ENCODE results near the gene ZNF80. TPM values are rescaled to one million over a fixed set of nuclear protein-coding genes. Genes with fewer than 3 reads are reported as not detected.
"Not testable (repeated sequence)": the region's sequence is repeated elsewhere in the genome, so short reads cannot be mapped to it uniquely, and the experiment has no call there.

Gene ZNF80
- total RNA-seq, 1 experiment from 2014 or later, result not detected

DNA sequence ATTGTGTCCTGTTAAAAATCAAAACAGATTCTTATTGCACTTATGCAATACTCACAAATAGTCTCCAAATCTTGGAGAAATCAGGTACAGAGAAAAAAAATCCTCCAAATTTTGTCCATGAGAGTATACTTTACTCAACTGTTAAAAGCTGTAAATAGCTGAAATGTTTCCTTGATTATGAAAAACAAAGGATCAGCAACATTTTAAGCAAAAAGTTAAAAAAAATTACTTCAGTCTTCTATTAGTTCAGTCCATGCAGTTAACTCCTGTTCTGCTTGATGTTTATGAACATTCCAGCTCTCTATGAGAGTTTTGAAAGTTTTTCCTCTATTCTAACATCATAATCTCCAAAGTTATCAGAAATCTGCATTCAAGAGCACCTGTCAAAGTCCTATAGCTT is 22.8 kb upstream of the ZNF80 start:
- Histone ChIP-seq H2AFZ (ENCODE audit: low read length) (no peak overlapping the region), H3K27me3 (ENCODE audit: low read length) (no peaks in the 10 kb centered on the region), H3K79me2 (ENCODE audit: low read length) (no peaks in the 10 kb centered on the region), H3K9me3 (ENCODE audit: low read length) (no peaks in the 10 kb centered on the region), H3K4me2 (ENCODE audit: low read depth, low read length, poor library complexity, severe bottlenecking) (no peak overlapping the region), H3K9me2 (replicated peaks; ENCODE audit: insufficient read depth, low read length) (no peaks in the 10 kb centered on the region), H3K27ac (ENCODE audit: low read length) (no peak overlapping the region), H3K4me1 (ENCODE audit: low read length) (no peaks in the 10 kb centered on the region), H3K9ac (ENCODE audit: low read length) (no peak overlapping the region), H4K20me1 (ENCODE audit: insufficient read depth, low read depth, low read length) (no peaks in the 10 kb centered on the region), H3K4me3 (ENCODE audit: low read length) (no peak overlapping the region), H3K36me3 (ENCODE audit: insufficient read depth, low read length) (no peaks in the 10 kb centered on the region)
- DNase-seq, result no peak

DNA sequence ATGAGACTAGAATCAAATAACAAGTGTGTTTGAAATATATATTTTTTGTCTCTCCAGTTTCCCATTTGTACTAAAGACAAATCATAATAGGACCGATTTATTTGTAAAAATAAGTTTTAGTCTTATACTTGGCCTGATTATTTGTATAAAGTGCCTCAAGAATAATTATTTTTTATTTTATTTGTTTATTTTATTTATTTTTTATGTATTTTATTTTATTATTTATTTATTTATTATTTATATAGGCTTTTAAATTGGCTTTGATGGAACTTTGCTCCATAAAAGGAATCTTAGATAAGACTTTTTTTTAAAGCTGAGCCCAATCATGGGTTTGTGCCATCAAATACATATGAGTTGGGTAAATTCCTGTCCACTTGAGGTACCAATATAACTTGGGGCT is 22.2 kb upstream of the ZNF80 start:
- no peak overlapping the region for H3K4me3 ChIP-seq (ENCODE audit: low read length)
- H3K9ac ChIP-seq (ENCODE audit: low read length), result no peak overlapping the region
- no peaks in the 10 kb centered on the region for H3K79me2 ChIP-seq (ENCODE audit: low read length)
- H4K20me1 ChIP-seq (ENCODE audit: insufficient read depth, low read depth, low read length), result no peaks in the 10 kb centered on the region
- H3K4me2 ChIP-seq (ENCODE audit: low read depth, low read length, poor library complexity, severe bottlenecking), result no peak overlapping the region
- no peaks in the 10 kb centered on the region for H3K27me3 ChIP-seq (ENCODE audit: low read length)
- no peaks in the 10 kb centered on the region for H3K4me1 ChIP-seq (ENCODE audit: low read length)
- no peaks in the 10 kb centered on the region for H3K9me3 ChIP-seq (ENCODE audit: low read length)
- H3K36me3 ChIP-seq (ENCODE audit: insufficient read depth, low read length), result no peaks in the 10 kb centered on the region
- no peaks in the 10 kb centered on the region for H3K9me2 ChIP-seq (replicated peaks; ENCODE audit: insufficient read depth, low read length)
- DNase-seq, result no peak
- H2AFZ ChIP-seq (ENCODE audit: low read length), result no peak overlapping the region
- no peak overlapping the region for H3K27ac ChIP-seq (ENCODE audit: low read length)

DNA sequence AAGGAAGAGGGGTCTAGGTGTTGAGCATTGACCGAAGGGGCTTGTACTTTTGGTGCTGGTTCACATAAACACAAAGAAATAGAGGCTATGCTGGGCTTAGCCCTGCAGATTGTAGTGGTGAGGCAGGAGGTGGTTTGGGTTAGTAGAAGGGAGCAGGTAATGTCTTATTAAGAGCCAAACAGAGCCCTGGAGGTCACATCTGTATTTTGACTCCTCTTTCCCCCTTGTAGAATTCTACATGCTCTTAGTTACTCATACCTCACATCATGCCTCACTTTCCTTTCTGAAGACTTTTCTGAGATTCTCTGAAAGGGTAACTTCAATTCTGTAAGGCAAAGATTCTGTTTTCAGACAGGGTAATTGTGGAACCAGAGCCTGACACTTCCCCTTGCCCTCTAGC is 16.1 kb upstream of the ZNF80 start:
- H3K36me3 ChIP-seq (ENCODE audit: insufficient read depth, low read length), result no peaks in the 10 kb centered on the region
- no peak overlapping the region for H3K4me3 ChIP-seq (ENCODE audit: low read length)
- no peak overlapping the region for H3K27ac ChIP-seq (ENCODE audit: low read length)
- H3K9me3 ChIP-seq (ENCODE audit: low read length), result no peaks in the 10 kb centered on the region; the same call in 1 of the 2 replicates
- no peak overlapping the region for H2AFZ ChIP-seq (ENCODE audit: low read length)
- H3K9me2 ChIP-seq (replicated peaks; ENCODE audit: insufficient read depth, low read length), result no peaks in the 10 kb centered on the region
- no peaks in the 10 kb centered on the region for H3K27me3 ChIP-seq (ENCODE audit: low read length)
- H4K20me1 ChIP-seq (ENCODE audit: insufficient read depth, low read depth, low read length), result no peaks in the 10 kb centered on the region
- H3K4me1 ChIP-seq (ENCODE audit: low read length), result peaks cover 10% of the 10 kb centered on the region
- no peaks in the 10 kb centered on the region for H3K79me2 ChIP-seq (ENCODE audit: low read length)
- DNase-seq, result no peak
- H3K4me2 ChIP-seq (ENCODE audit: low read depth, low read length, poor library complexity, severe bottlenecking), result no peak overlapping the region
- no peak overlapping the region for H3K9ac ChIP-seq (ENCODE audit: low read length)

DNA sequence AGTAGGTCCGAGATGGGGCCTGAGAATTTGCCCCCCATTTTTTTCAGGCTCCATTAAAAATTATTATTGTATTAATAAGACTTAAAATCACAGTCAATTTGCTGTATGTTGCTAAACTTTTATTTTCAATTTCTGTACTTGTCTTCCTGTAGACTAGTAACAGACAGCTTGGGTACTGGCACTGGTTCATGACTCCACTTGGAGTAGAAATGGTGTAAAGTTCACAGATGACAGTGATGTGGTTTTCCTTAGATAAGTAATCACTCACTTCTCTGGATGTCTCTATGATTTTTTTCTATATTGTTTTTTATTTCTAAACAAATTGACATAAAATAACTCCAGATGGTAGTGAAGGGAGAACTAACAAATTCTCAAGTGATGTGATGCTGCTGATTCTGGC is 15.6 kb upstream of the ZNF80 start:
- Histone ChIP-seq H3K9me3 (ENCODE audit: low read length) (no peaks in the 10 kb centered on the region; the same call in 1 of the 2 replicates), H3K9me2 (replicated peaks; ENCODE audit: insufficient read depth, low read length) (no peaks in the 10 kb centered on the region), H3K27me3 (ENCODE audit: low read length) (no peaks in the 10 kb centered on the region), H3K9ac (ENCODE audit: low read length) (no peak overlapping the region), H2AFZ (ENCODE audit: low read length) (no peak overlapping the region), H4K20me1 (ENCODE audit: insufficient read depth, low read depth, low read length) (no peaks in the 10 kb centered on the region), H3K4me1 (ENCODE audit: low read length) (peaks cover 10% of the 10 kb centered on the region), H3K4me2 (ENCODE audit: low read depth, low read length, poor library complexity, severe bottlenecking) (no peak overlapping the region), H3K4me3 (ENCODE audit: low read length) (no peak overlapping the region), H3K36me3 (ENCODE audit: insufficient read depth, low read length) (no peaks in the 10 kb centered on the region), H3K27ac (ENCODE audit: low read length) (no peak overlapping the region), H3K79me2 (ENCODE audit: low read length) (no peaks in the 10 kb centered on the region)
- no peak for DNase-seq

DNA sequence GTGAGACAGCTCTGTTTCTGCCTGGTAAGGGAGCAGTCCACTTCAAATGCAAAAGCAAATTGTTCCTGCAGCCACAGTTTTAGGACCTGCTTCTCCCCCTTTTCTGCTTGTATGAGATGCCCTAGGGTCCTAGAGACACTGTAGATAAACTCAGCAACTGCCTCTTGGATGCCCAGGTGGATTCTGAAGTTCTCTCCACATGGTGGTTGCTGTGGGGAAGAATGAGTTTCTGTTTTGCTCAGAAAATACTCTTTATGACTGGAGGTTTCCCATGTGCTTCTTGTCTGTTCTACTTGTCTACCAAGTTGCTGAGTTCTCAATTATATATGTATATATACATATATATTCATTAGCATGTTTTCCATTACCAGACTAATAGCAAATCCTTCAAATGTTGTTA is 5.6 kb upstream of the ZNF80 start:
- H4K20me1 ChIP-seq (ENCODE audit: insufficient read depth, low read depth, low read length), result no peaks in the 10 kb centered on the region
- no peak overlapping the region for H3K4me3 ChIP-seq (ENCODE audit: low read length)
- no peak overlapping the region for H2AFZ ChIP-seq (ENCODE audit: low read length)
- no peaks in the 10 kb centered on the region for H3K27me3 ChIP-seq (ENCODE audit: low read length)
- no peaks in the 10 kb centered on the region for H3K4me1 ChIP-seq (ENCODE audit: low read length)
- peaks cover 3% of the 10 kb centered on the region; the same call in 1 of the 2 replicates for H3K9me2 ChIP-seq (replicated peaks; ENCODE audit: insufficient read depth, low read length)
- H3K9me3 ChIP-seq (ENCODE audit: low read length), result no peaks in the 10 kb centered on the region
- no peaks in the 10 kb centered on the region for H3K36me3 ChIP-seq (ENCODE audit: insufficient read depth, low read length)
- H3K79me2 ChIP-seq (ENCODE audit: low read length), result no peaks in the 10 kb centered on the region
- no peak overlapping the region for H3K4me2 ChIP-seq (ENCODE audit: low read depth, low read length, poor library complexity, severe bottlenecking)
- H3K9ac ChIP-seq (ENCODE audit: low read length), result no peak overlapping the region
- DNase-seq, result no peak
- H3K27ac ChIP-seq (ENCODE audit: low read length), result no peak overlapping the region

DNA sequence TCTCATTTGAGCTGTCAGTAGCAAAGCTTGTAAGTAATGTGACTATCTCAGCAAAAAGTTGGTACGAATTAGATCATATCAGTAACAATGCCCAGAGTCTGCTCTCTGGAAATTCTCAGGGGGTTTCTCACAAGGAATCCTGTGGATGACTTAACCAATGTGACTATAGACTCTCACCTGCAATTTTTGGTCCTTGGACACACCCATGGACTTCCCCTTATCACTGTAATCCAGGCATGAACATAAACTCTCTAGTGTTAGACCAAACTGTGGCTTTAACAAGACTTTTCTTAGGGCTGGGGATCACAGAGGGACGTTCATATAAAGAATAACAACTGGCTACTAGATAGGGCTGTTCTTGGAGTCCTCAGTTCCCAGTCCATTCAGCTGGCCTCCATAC is 3.9 kb upstream of the ZNF80 start:
- no peaks in the 10 kb centered on the region for H4K20me1 ChIP-seq (ENCODE audit: insufficient read depth, low read depth, low read length)
- H3K9me2 ChIP-seq (replicated peaks; ENCODE audit: insufficient read depth, low read length), result peaks cover 3% of the 10 kb centered on the region; the same call in 1 of the 2 replicates
- no peaks in the 10 kb centered on the region for H3K79me2 ChIP-seq (ENCODE audit: low read length)
- no peak overlapping the region for H3K4me2 ChIP-seq (ENCODE audit: low read depth, low read length, poor library complexity, severe bottlenecking)
- no peaks in the 10 kb centered on the region for H3K4me1 ChIP-seq (ENCODE audit: low read length)
- H3K36me3 ChIP-seq (ENCODE audit: insufficient read depth, low read length), result no peaks in the 10 kb centered on the region
- no peaks in the 10 kb centered on the region for H3K9me3 ChIP-seq (ENCODE audit: low read length)
- H2AFZ ChIP-seq (ENCODE audit: low read length), result no peak overlapping the region
- no peak overlapping the region for H3K4me3 ChIP-seq (ENCODE audit: low read length)
- DNase-seq, result no peak
- H3K27me3 ChIP-seq (ENCODE audit: low read length), result no peaks in the 10 kb centered on the region
- H3K9ac ChIP-seq (ENCODE audit: low read length), result no peak overlapping the region
- no peak overlapping the region for H3K27ac ChIP-seq (ENCODE audit: low read length)

DNA sequence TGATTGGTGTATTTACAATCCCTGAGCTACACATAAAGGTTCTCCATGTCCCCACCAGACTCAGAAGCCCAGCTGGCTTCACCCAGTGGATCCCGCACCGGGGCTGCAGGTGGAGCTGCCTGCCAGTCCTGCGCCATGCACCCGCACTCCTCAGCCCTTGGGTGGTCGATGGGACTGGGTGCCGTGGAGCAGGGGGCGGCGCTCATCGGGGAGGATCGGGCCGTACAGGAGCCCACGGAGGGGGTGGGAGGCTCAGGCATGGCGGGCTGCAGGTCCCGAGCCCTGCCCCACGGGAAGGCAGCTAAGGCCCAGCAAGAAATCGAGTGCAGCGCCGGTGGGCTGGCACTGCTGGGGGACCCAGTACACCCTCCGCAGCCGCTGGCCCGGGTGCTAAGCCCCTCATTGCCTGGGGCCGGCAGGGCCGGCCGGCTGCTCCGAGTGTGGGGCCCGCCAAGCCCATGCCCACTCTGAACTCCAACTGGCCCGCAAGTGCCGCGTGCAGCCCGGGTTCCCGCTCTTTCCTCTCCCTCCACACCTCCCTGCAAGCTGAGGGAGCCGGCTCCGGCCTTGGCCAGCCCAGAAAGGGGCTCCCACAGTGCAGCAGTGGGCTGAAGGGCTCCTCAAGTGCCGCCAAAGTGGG is 888 bp upstream of the ZNF80 start:
- not testable (repeated sequence) for H3K9ac ChIP-seq (ENCODE audit: low read length); H3K4me3 ChIP-seq (ENCODE audit: low read length); DNase-seq; H3K4me1 ChIP-seq (ENCODE audit: low read length); H3K27me3 ChIP-seq (ENCODE audit: low read length); H3K4me2 ChIP-seq (ENCODE audit: low read depth, low read length, poor library complexity, severe bottlenecking); H2AFZ ChIP-seq (ENCODE audit: low read length); H4K20me1 ChIP-seq (ENCODE audit: insufficient read depth, low read depth, low read length); H3K36me3 ChIP-seq (ENCODE audit: insufficient read depth, low read length); H3K27ac ChIP-seq (ENCODE audit: low read length); H3K79me2 ChIP-seq (ENCODE audit: low read length); H3K9me2 ChIP-seq (replicated peaks; ENCODE audit: insufficient read depth, low read length); H3K9me3 ChIP-seq (ENCODE audit: low read length)

DNA sequence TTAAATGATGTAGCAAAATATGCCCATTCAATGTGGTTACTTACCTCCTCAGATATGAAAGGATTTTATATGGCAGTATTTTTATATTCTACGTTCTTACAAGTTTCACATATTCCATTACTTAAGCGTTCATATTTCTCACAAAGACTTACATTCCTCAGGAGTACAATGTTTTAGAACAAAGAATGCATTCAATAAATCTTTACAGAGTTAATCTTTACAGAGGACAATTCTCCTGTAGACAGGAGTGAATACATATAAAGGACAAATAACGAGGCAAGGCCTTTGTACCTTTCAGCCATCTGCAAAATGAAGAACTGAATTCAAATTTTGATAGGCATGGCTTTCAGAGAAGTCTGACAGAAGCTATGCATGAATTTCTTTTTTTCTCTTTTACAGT is 1.9 kb downstream of the ZNF80 start:
- no peaks in the 10 kb centered on the region for H3K4me1 ChIP-seq (ENCODE audit: low read length)

DNA sequence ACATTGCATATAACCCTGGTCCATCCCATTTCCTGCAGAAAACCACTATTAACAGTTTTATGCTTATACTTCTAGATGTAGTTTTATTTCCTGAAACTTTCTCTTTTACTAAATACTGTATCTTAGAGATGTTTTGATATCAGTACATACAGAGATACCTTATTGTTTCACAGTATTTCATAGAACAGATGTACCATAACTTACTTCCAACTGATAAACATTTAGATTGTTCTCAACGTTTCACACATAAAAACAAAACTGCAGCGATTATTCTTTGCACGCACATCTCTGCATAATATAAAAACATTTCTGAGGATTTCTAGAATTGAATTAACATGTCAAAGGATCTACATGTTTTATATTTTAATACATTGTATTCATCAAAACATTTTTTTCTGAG is 2.6 kb downstream of the ZNF80 start:
- Histone ChIP-seq H3K4me1 (ENCODE audit: low read length) (no peaks in the 10 kb centered on the region), H3K4me2 (ENCODE audit: low read depth, low read length, poor library complexity, severe bottlenecking) (no peak overlapping the region), H2AFZ (ENCODE audit: low read length) (no peak overlapping the region), H3K27me3 (ENCODE audit: low read length) (no peaks in the 10 kb centered on the region), H3K9me2 (replicated peaks; ENCODE audit: insufficient read depth, low read length) (no peaks in the 10 kb centered on the region), H3K36me3 (ENCODE audit: insufficient read depth, low read length) (no peaks in the 10 kb centered on the region), H3K79me2 (ENCODE audit: low read length) (no peaks in the 10 kb centered on the region), H3K9ac (ENCODE audit: low read length) (no peak overlapping the region), H3K4me3 (ENCODE audit: low read length) (no peak overlapping the region), H3K9me3 (ENCODE audit: low read length) (no peaks in the 10 kb centered on the region), H4K20me1 (ENCODE audit: insufficient read depth, low read depth, low read length) (no peaks in the 10 kb centered on the region), H3K27ac (ENCODE audit: low read length) (no peak overlapping the region)
- DNase-seq, result no peak

More for the DNA sequence above, 1.9 kb downstream of the ZNF80 start:
- H3K9me3 ChIP-seq (ENCODE audit: low read length), result no peaks in the 10 kb centered on the region
- no peaks in the 10 kb centered on the region for H4K20me1 ChIP-seq (ENCODE audit: insufficient read depth, low read depth, low read length)
- no peaks in the 10 kb centered on the region for H3K27me3 ChIP-seq (ENCODE audit: low read length)
- H3K9me2 ChIP-seq (replicated peaks; ENCODE audit: insufficient read depth, low read length), result no peaks in the 10 kb centered on the region
- H3K9ac ChIP-seq (ENCODE audit: low read length), result no peak overlapping the region
- H3K79me2 ChIP-seq (ENCODE audit: low read length), result no peaks in the 10 kb centered on the region
- no peak overlapping the region for H2AFZ ChIP-seq (ENCODE audit: low read length)
- no peaks in the 10 kb centered on the region for H3K36me3 ChIP-seq (ENCODE audit: insufficient read depth, low read length)
- H3K27ac ChIP-seq (ENCODE audit: low read length), result no peak overlapping the region
- DNase-seq, result no peak
- H3K4me2 ChIP-seq (ENCODE audit: low read depth, low read length, poor library complexity, severe bottlenecking), result no peak overlapping the region
- no peak overlapping the region for H3K4me3 ChIP-seq (ENCODE audit: low read length)
